Gastroesophageal sphincter (tissue), 3 donors: Measurements from ENCODE around the gene TMCO4.

Experiments
- POLR2A ChIP-seq, 2 donors: fragments of 450-650 bp; IDR thresholded peaks; one replicate each; pipeline ENCODE4 v1.6.1; 2017; ENCODE audit warnings: antibody characterized with exemption in 2 of 2, mild to moderate bottlenecking in 2 of 2, moderate library complexity in 1 of 2
- POLR2AphosphoS5 ChIP-seq: sonication (generic); formaldehyde crosslinking; IDR thresholded peaks from one replicate; pipeline ENCODE4 v1.6.1; 2017; ENCODE audit warnings: antibody characterized with exemption
- TF ChIP-seq, protein P1 (sequence below), 4 experiments: fragments of 200-600 bp in 2 of 4; fragments of 450-650 bp in 2 of 4; sonication (generic) in 1 of 4; IDR thresholded peaks; one replicate each; pipeline ENCODE4 v1.5.1; 2017 to 2019; ENCODE audit warnings: antibody characterized with exemption in 4 of 4, mild to moderate bottlenecking in 2 of 4, moderate library complexity in 2 of 4

- TF ChIP-seq, protein P1, sequence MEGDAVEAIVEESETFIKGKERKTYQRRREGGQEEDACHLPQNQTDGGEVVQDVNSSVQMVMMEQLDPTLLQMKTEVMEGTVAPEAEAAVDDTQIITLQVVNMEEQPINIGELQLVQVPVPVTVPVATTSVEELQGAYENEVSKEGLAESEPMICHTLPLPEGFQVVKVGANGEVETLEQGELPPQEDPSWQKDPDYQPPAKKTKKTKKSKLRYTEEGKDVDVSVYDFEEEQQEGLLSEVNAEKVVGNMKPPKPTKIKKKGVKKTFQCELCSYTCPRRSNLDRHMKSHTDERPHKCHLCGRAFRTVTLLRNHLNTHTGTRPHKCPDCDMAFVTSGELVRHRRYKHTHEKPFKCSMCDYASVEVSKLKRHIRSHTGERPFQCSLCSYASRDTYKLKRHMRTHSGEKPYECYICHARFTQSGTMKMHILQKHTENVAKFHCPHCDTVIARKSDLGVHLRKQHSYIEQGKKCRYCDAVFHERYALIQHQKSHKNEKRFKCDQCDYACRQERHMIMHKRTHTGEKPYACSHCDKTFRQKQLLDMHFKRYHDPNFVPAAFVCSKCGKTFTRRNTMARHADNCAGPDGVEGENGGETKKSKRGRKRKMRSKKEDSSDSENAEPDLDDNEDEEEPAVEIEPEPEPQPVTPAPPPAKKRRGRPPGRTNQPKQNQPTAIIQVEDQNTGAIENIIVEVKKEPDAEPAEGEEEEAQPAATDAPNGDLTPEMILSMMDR (IDR thresholded peaks at IDR 0.05), result no peak
- TF ChIP-seq POLR2A (IDR thresholded peaks at IDR 0.05) (no peak), POLR2AphosphoS5 (no peak)
These were observed 151.5 kb downstream of the TMCO4 start for GRCh38 chr1:19648239-19648638.
